Stomach (tissue), 4 donors: ENCODE measurements around the gene PALB2.

Source experiments
- EP300 ChIP-seq: sonication (generic); formaldehyde crosslinking; IDR thresholded peaks from one replicate; pipeline ENCODE4 v1.6.1; 2017; ENCODE audit warnings: antibody characterized with exemption
- POLR2A ChIP-seq, 4 donors: fragments of 450-650 bp; IDR thresholded peaks; one replicate each; pipeline ENCODE4 v1.6.1; 2016; ENCODE audit warnings: antibody characterized with exemption in 4 of 4, control low read depth in 2 of 4, mild to moderate bottlenecking in 1 of 4, moderate library complexity in 1 of 4
- POLR2AphosphoS5 ChIP-seq, 3 donors: sonication (generic); formaldehyde crosslinking; IDR thresholded peaks; one replicate each; pipeline ENCODE4 v1.6.1; 2016; ENCODE audit warnings: antibody characterized with exemption in 3 of 3
- TF ChIP-seq, protein P1 (sequence below), 7 experiments: fragments of 450-650 bp in 4 of 7; fragments of 200-600 bp in 3 of 7; sonication (generic) in 3 of 7; IDR thresholded peaks; one replicate each; pipeline ENCODE4 v1.5.1; 2016 to 2019; ENCODE audit warnings: antibody characterized with exemption in 7 of 7, control low read depth in 2 of 7, mild to moderate bottlenecking in 1 of 7

DNA sequence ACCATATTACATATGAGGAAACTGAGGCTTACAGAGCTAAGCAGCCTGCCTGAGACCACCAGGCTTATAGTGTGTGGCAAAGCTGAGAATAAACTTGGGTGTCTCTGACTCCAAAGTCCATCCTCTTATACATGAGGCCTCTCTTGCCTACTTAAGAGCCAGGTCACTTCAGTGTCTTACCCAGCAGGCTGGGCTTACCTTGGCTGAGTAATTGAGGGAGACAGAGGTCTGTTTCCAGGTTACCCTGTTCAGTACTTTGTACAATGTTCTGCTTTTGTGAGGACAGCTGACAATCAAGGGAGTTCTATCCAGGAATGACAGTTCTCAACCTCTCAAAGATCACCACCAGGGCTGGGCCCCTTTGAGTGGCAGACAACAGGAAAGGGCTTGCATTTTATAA lies 59.3 kb downstream of the PALB2 start:
- TF ChIP-seq POLR2A (IDR thresholded peaks at IDR 0.05) (no peak), POLR2AphosphoS5 (IDR thresholded peaks at IDR 0.05) (no peak), EP300 (no peak)
- TF ChIP-seq, protein P1, sequence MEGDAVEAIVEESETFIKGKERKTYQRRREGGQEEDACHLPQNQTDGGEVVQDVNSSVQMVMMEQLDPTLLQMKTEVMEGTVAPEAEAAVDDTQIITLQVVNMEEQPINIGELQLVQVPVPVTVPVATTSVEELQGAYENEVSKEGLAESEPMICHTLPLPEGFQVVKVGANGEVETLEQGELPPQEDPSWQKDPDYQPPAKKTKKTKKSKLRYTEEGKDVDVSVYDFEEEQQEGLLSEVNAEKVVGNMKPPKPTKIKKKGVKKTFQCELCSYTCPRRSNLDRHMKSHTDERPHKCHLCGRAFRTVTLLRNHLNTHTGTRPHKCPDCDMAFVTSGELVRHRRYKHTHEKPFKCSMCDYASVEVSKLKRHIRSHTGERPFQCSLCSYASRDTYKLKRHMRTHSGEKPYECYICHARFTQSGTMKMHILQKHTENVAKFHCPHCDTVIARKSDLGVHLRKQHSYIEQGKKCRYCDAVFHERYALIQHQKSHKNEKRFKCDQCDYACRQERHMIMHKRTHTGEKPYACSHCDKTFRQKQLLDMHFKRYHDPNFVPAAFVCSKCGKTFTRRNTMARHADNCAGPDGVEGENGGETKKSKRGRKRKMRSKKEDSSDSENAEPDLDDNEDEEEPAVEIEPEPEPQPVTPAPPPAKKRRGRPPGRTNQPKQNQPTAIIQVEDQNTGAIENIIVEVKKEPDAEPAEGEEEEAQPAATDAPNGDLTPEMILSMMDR (IDR thresholded peaks at IDR 0.05), result no peak
